Naive thymus-derived CD4-positive, alpha-beta T cell (primary cell): ENCODE results near the gene ZCWPW1. TPM values are rescaled to one million over a fixed set of nuclear protein-coding genes. Genes with fewer than 3 reads are reported as not detected.

Experiments
- ATAC-seq: fragments of 150-1000 bp; cut with Tn5 transposase; 2 replicates; pipeline ENCODE4 v1.10.0; 2021; ENCODE audit warnings: mild to moderate bottlenecking, moderate library complexity
- CTCF ChIA-PET: fragments of 350-600 bp; sonication (Branson Sonifier 250); formaldehyde crosslinking; loops from one replicate; lab custom pipeline; 2021; ENCODE audit warnings: antibody characterized with exemption; lab: Charles Lee
- POLR2A ChIA-PET: fragments of 350-600 bp; sonication (Branson Sonifier 250); formaldehyde crosslinking; loops from one replicate; lab custom pipeline; 2021; ENCODE audit warnings: antibody characterized with exemption, inconsistent platforms; lab: Charles Lee
- DNase-seq, 9 donors: peaks; one replicate each; pipeline versions ENCODE4 v3.0.0 to v3.0.0-alpha.2; 2020 to 2022; ENCODE audit warnings: mixed read lengths in 1 of 9
- H3K27ac ChIP-seq: one replicate; pipeline ENCODE4 v1.7.0; 2013; ENCODE audit warnings: mild to moderate bottlenecking, low read depth, low read length, moderate library complexity
- H3K27me3 ChIP-seq, 2 donors: one replicate each; pipeline ENCODE4 v1.7.0; 2013; ENCODE audit warnings: low read length in 2 of 2, mild to moderate bottlenecking in 2 of 2, moderate library complexity in 2 of 2; ENCODE audit not compliant: control insufficient read depth in 2 of 2, insufficient read depth in 2 of 2
- H3K36me3 ChIP-seq, 3 experiments: 1 replicate in 2 of 3; 2 replicates in 1 of 3; pipeline ENCODE4 v1.7.0; 2013; ENCODE audit warnings: low read length in 3 of 3, mild to moderate bottlenecking in 3 of 3, moderate library complexity in 1 of 3; ENCODE audit not compliant: insufficient read depth in 3 of 3, control insufficient read depth in 2 of 3
- H3K4me1 ChIP-seq, 2 donors: one replicate each; pipeline ENCODE4 v1.7.0; 2013; ENCODE audit warnings: low read length in 2 of 2, mild to moderate bottlenecking in 2 of 2, moderate library complexity in 1 of 2; ENCODE audit not compliant: control insufficient read depth in 2 of 2, insufficient read depth in 2 of 2
- H3K4me3 ChIP-seq: 2 replicates; pipeline ENCODE4 v1.7.0; 2013; ENCODE audit warnings: mild to moderate bottlenecking, low read length
- H3K9me3 ChIP-seq, 3 experiments: 1 replicate in 2 of 3; 2 replicates in 1 of 3; pipeline ENCODE4 v1.7.0; 2013; ENCODE audit warnings: low read length in 3 of 3; ENCODE audit not compliant: control insufficient read depth in 2 of 3
- H3K27ac Mint-ChIP-seq, 9 donors: one replicate each; pipeline ENCODE4 v1.8.0; 2020 to 2022; ENCODE audit warnings: mixed read lengths in 9 of 9, mild to moderate bottlenecking in 8 of 9, moderate library complexity in 5 of 9, inconsistent platforms in 2 of 9
- H3K27me3 Mint-ChIP-seq, 5 donors: one replicate each; pipeline ENCODE4 v1.8.0; 2021 to 2022; ENCODE audit warnings: mixed read lengths in 5 of 5, mild to moderate bottlenecking in 1 of 5
- H3K36me3 Mint-ChIP-seq, 5 donors: one replicate each; pipeline ENCODE4 v1.8.0; 2020 to 2022; ENCODE audit warnings: mixed read lengths in 5 of 5, mild to moderate bottlenecking in 3 of 5, inconsistent platforms in 1 of 5
- H3K4me1 Mint-ChIP-seq, 7 donors: one replicate each; pipeline ENCODE4 v1.8.0; 2020 to 2022; ENCODE audit warnings: mixed read lengths in 7 of 7, mild to moderate bottlenecking in 3 of 7, inconsistent platforms in 1 of 7
- H3K4me3 Mint-ChIP-seq, 10 donors: one replicate each; pipeline ENCODE4 v1.8.0; 2020 to 2022; ENCODE audit warnings: mild to moderate bottlenecking in 10 of 10, mixed read lengths in 10 of 10, moderate library complexity in 6 of 10, inconsistent platforms in 2 of 10
- H3K9me3 Mint-ChIP-seq, 11 donors: one replicate each; pipeline ENCODE4 v1.8.0; 2020 to 2022; ENCODE audit warnings: mixed read lengths in 11 of 11, mild to moderate bottlenecking in 4 of 11, inconsistent platforms in 1 of 11, moderate library complexity in 1 of 11
- intact Hi-C, 2 donors: fragments of 100-400 bp; cut with micrococcal nuclease; formaldehyde crosslinking; loops; one replicate each; pipeline ENCODE4 v1.15.1; 2023
- polyA plus RNA-seq, 2 donors: library from polyadenylated mRNA; unstranded; fragments of 300-500 nt; fragmentation: Illumina TruSeq; gene quantifications; one replicate each; pipeline ENCODE4 v1.2.3, GENCODE V29; 2021
- total RNA-seq, 6 experiments: library from RNA in 5 of 6; stranded (reverse) in 5 of 6; gene quantifications; 1 replicate in 5 of 6; 2 replicates in 1 of 6; pipeline ENCODE4 v1.2.3 and lab custom pipeline; 2021 to 2026

The ZCWPW1 gene
- total and polyA plus RNA-seq, 7 experiments from 2014 or later = 4.1 to 18.6 (median 7.1) TPM

GRCh38 chr7:100406767-100407166 lies 21.7 kb downstream of the ZCWPW1 start:
- no peak overlapping the region for H3K4me3 Mint-ChIP-seq
- no peaks in the 10 kb centered on the region for H3K9me3 ChIP-seq
- no peak for ATAC-seq
- no peak overlapping the region for H3K27ac ChIP-seq
- no peak overlapping the region for H3K4me3 ChIP-seq
- no peaks in the 10 kb centered on the region for H3K4me1 ChIP-seq
- H3K9me3 Mint-ChIP-seq = no peaks in the 10 kb centered on the region
- POLR2A ChIA-PET = interaction anchor here (1.5 to 1.7 kb wide), 3 partner anchors 22 to 186 kb away, joined by 4 to 7 read pairs (median 4); partner anchors contain the start of genes PVRIG and ZCWPW1
- peaks cover 0 to 15% (median 2%) of the 10 kb centered on the region in 5 donors for H3K36me3 Mint-ChIP-seq
- peaks cover 0 to 5% (median 2%) of the 10 kb centered on the region in 7 donors for H3K4me1 Mint-ChIP-seq
- no peaks in the 10 kb centered on the region for H3K27me3 ChIP-seq
- intact Hi-C loops = loop anchor here (1.0 to 5.0 kb wide), 8 partner anchors 38 to 428 kb away; no protein-coding TSS in a partner anchor
- no peak for DNase-seq
- no peaks in the 10 kb centered on the region for H3K36me3 ChIP-seq
- CTCF ChIA-PET = interaction anchor here (0.8 to 2.2 kb wide), 7 partner anchors 9 to 427 kb away, joined by 3 to 13 read pairs (median 4); no protein-coding TSS in a partner anchor
- no peak overlapping the region for H3K27ac Mint-ChIP-seq
- peaks cover 0 to 34% (median 0%) of the 10 kb centered on the region in 5 donors for H3K27me3 Mint-ChIP-seq

GRCh38 chr7:100402241-100402640 lies 26.3 kb downstream of the ZCWPW1 start:
- H3K27me3 Mint-ChIP-seq = peaks cover 0 to 56% (median 0%) of the 10 kb centered on the region in 5 donors

GRCh38 chr7:100401811-100402210 lies 26.7 kb downstream of the ZCWPW1 start:
- no peaks in the 10 kb centered on the region for H3K9me3 Mint-ChIP-seq
- DNase-seq (no peak), ATAC-seq (no peak)
- H3K4me3 Mint-ChIP-seq = no peak overlapping the region
- ChIA-PET POLR2A (interaction anchor here (1.6 kb wide), 1 partner anchor 27 kb away, joined by 4 read pairs; the partner anchor contains the start of gene ZCWPW1), CTCF (no interaction called here)
- H3K27me3 ChIP-seq = no peaks in the 10 kb centered on the region
- peaks cover 6 to 9% of the 10 kb centered on the region in 2 donors for H3K4me1 ChIP-seq
- intact Hi-C loops = no loop called here
- no peaks in the 10 kb centered on the region for H3K36me3 ChIP-seq
- peaks cover 0 to 54% (median 0%) of the 10 kb centered on the region in 5 donors for H3K27me3 Mint-ChIP-seq
- H3K4me1 Mint-ChIP-seq = peaks cover 12 to 17% (median 16%) of the 10 kb centered on the region in 7 donors
- no peaks in the 10 kb centered on the region for H3K9me3 ChIP-seq
- H3K4me3 ChIP-seq = no peak overlapping the region
- H3K27ac Mint-ChIP-seq = no peak overlapping the region
- peaks cover 0 to 21% (median 5%) of the 10 kb centered on the region in 5 donors for H3K36me3 Mint-ChIP-seq
- no peak overlapping the region for H3K27ac ChIP-seq

More at GRCh38 chr7:100402241-100402640, 26.3 kb downstream of the ZCWPW1 start:
- peaks cover 8 to 15% (median 12%) of the 10 kb centered on the region in 7 donors for H3K4me1 Mint-ChIP-seq
- Histone ChIP-seq H3K4me1 (peaks cover 1 to 6% of the 10 kb centered on the region in 2 donors), H3K27me3 (no peaks in the 10 kb centered on the region), H3K36me3 (no peaks in the 10 kb centered on the region), H3K9me3 (no peaks in the 10 kb centered on the region), H3K4me3 (no peak overlapping the region), H3K27ac (no peak overlapping the region)
- ATAC-seq = no peak
- H3K27ac Mint-ChIP-seq = no peak overlapping the region
- CTCF ChIA-PET = no interaction called here
- no peak for DNase-seq
- intact Hi-C loops = no loop called here
- H3K36me3 Mint-ChIP-seq = peaks cover 0 to 21% (median 5%) of the 10 kb centered on the region in 5 donors
- POLR2A ChIA-PET = interaction anchor here (1.6 kb wide), 1 partner anchor 26 kb away, joined by 4 read pairs; the partner anchor contains the start of gene ZCWPW1
- no peak overlapping the region for H3K4me3 Mint-ChIP-seq
- no peaks in the 10 kb centered on the region for H3K9me3 Mint-ChIP-seq

GRCh38 chr7:100400656-100401055 lies 27.8 kb downstream of the ZCWPW1 start:
- Histone ChIP-seq H3K4me1 (peaks cover 6 to 9% of the 10 kb centered on the region in 2 donors), H3K4me3 (no peak overlapping the region), H3K9me3 (no peaks in the 10 kb centered on the region), H3K27ac (no peak overlapping the region), H3K27me3 (no peaks in the 10 kb centered on the region), H3K36me3 (no peaks in the 10 kb centered on the region)
- Mint-ChIP-seq H3K9me3 (no peaks in the 10 kb centered on the region), H3K27ac (peak overlapping the region in 1 of 9 donors; percentile 32), H3K36me3 (peaks cover 0 to 21% (median 5%) of the 10 kb centered on the region in 5 donors), H3K4me3 (no peak overlapping the region), H3K4me1 (peaks cover 16 to 23% (median 22%) of the 10 kb centered on the region in 7 donors), H3K27me3 (peaks cover 0 to 51% (median 0%) of the 10 kb centered on the region in 5 donors)
- ChIA-PET POLR2A (no interaction called here), CTCF (no interaction called here)
- intact Hi-C loops = no loop called here
- peak in 1 of 9 donors; percentile 20 for DNase-seq
- no peak for ATAC-seq

- no peaks in the 10 kb centered on the region for H3K27me3 ChIP-seq
- no peak overlapping the region for H3K4me3 ChIP-seq
- CTCF ChIA-PET = interaction anchor here (0.5 to 0.6 kb wide), 2 partner anchors 164 to 213 kb away, joined by 3 read pairs; no protein-coding TSS in a partner anchor
- H3K9me3 ChIP-seq = no peaks in the 10 kb centered on the region
- Mint-ChIP-seq H3K27me3 (peaks cover 0 to 51% (median 0%) of the 10 kb centered on the region in 5 donors), H3K4me3 (no peak overlapping the region), H3K9me3 (no peaks in the 10 kb centered on the region), H3K27ac (peak overlapping the region in 1 of 9 donors; percentile 32), H3K4me1 (peaks cover 19 to 26% (median 22%) of the 10 kb centered on the region in 7 donors), H3K36me3 (peaks cover 0 to 21% (median 5%) of the 10 kb centered on the region in 5 donors)
- ATAC-seq (no peak), DNase-seq (no peak)
- POLR2A ChIA-PET = no interaction called here
- H3K36me3 ChIP-seq = no peaks in the 10 kb centered on the region
- intact Hi-C loops = no loop called here
- peaks cover 6 to 9% of the 10 kb centered on the region in 2 donors for H3K4me1 ChIP-seq
- no peak overlapping the region for H3K27ac ChIP-seq
Measured at GRCh38 chr7:100400041-100400440, 28.5 kb downstream of the ZCWPW1 start.

GRCh38 chr7:100398239-100398638 lies 30.3 kb downstream of the ZCWPW1 start:
- peak overlapping the region in 1 of 10 donors; percentile 76 for H3K4me3 Mint-ChIP-seq
- H3K27ac ChIP-seq = no peak overlapping the region
- CTCF ChIA-PET = interaction anchor here (1.2 kb wide), 1 partner anchor 9 kb away, joined by 5 read pairs; no protein-coding TSS in a partner anchor

More at GRCh38 chr7:100398239-100398638, 30.3 kb downstream of the ZCWPW1 start:
- peaks cover 0 to 13% (median 5%) of the 10 kb centered on the region in 5 donors for H3K36me3 Mint-ChIP-seq
- H3K9me3 Mint-ChIP-seq = no peaks in the 10 kb centered on the region
- intact Hi-C loops = loop anchor here in 1 of 2 donors (5.0 kb wide), 1 partner anchor 36 kb away; no protein-coding TSS in a partner anchor
- Histone ChIP-seq H3K36me3 (no peaks in the 10 kb centered on the region), H3K4me3 (no peak overlapping the region), H3K9me3 (no peaks in the 10 kb centered on the region), H3K4me1 (peaks cover 6 to 9% of the 10 kb centered on the region in 2 donors), H3K27me3 (no peaks in the 10 kb centered on the region)
- H3K27me3 Mint-ChIP-seq = peaks cover 0 to 48% (median 0%) of the 10 kb centered on the region in 5 donors
- POLR2A ChIA-PET = no interaction called here
- DNase-seq (no peak), ATAC-seq (no peak)
- peak overlapping the region in 6 of 9 donors; percentile 47 to 77 (median 60) for H3K27ac Mint-ChIP-seq
- H3K4me1 Mint-ChIP-seq = peaks cover 19 to 26% (median 22%) of the 10 kb centered on the region in 7 donors
